Frontal cortex (tissue), 4 donors: ENCODE data around the gene PSTPIP1. TPM values are rescaled to one million over a fixed set of nuclear protein-coding genes. Genes with fewer than 3 reads are reported as not detected.

Experiments used
- DNase-seq, 2 donors: peaks; one replicate each; pipeline ENCODE4 v3.0.0; 2012; ENCODE audit warnings: low spot score in 2 of 2
- FAIRE-seq: peaks from 2 replicates; lab custom pipeline; 2012; peaks lifted over from hg19 to GRCh38; lab: Jason Lieb, UNC
- total RNA-seq: library from RNA; depleted of rRNA; stranded (reverse); fragments of >200 nt; gene quantifications from one replicate; pipeline ENCODE4 v1.2.3, GENCODE V29; 2014
- donor health status: control.
- donor health status: control.
- donor health status: control.

The PSTPIP1 gene
- total RNA-seq, 1 donor from 2014 or later: 0.41 TPM

GRCh38 chr15:77060546-77060945, 65.6 kb downstream of the PSTPIP1 start:
- FAIRE-seq (no peak), DNase-seq (no peak)

- FAIRE-seq (no peak), DNase-seq (no peak)
Observed at GRCh38 chr15:77063249-77063648, 68.3 kb downstream of the PSTPIP1 start.

- no peak for FAIRE-seq
Observed at GRCh38 chr15:77064063-77064462, 69.1 kb downstream of the PSTPIP1 start.

GRCh38 chr15:77064539-77065308, 69.8 kb downstream of the PSTPIP1 start:
- FAIRE-seq (no peak), DNase-seq (no peak)

More at GRCh38 chr15:77064063-77064462, 69.1 kb downstream of the PSTPIP1 start:
- no peak for DNase-seq

- no peak for FAIRE-seq
- DNase-seq: no peak
Observed at GRCh38 chr15:77066971-77067690, 72.2 kb downstream of the PSTPIP1 start.

GRCh38 chr15:77067691-77068367, 72.9 kb downstream of the PSTPIP1 start:
- DNase-seq (no peak), FAIRE-seq (no peak)

- DNase-seq (no peak), FAIRE-seq (no peak)
Observed at GRCh38 chr15:77068633-77069032, 73.7 kb downstream of the PSTPIP1 start.

DNA sequence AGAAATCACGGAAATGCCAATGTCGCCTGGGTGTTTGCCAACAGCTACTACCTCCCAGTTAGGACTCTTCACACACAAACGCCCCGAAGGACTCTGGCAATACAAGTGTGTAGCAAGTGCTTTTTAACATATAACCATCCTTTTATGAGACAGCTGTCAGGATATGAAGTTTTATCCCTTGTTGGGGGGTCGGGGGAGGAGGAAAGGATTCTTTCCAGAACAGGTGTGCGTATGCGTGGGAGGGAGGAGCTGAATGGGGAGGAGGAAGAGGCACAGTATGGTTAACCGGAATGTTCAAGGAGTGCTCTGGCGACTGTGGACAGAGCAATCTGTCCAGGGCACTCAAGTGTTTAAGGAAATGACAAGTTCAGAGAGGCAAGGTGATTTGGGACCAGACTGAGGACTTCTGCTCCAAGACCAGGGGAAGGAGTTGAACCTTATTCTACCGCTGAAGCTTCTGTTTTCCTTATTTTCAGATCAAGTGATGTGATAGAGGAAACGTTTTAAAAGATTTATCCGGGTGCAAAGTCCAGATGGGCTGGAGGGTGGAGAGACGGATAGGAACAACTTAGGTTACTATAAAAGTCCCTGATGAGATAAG, 74.7 kb downstream of the PSTPIP1 start:
- FAIRE-seq: no peak
- no peak for DNase-seq

- FAIRE-seq: no peak
- DNase-seq: no peak
Observed at GRCh38 chr15:77070180-77070494, 75.2 kb downstream of the PSTPIP1 start.

DNA sequence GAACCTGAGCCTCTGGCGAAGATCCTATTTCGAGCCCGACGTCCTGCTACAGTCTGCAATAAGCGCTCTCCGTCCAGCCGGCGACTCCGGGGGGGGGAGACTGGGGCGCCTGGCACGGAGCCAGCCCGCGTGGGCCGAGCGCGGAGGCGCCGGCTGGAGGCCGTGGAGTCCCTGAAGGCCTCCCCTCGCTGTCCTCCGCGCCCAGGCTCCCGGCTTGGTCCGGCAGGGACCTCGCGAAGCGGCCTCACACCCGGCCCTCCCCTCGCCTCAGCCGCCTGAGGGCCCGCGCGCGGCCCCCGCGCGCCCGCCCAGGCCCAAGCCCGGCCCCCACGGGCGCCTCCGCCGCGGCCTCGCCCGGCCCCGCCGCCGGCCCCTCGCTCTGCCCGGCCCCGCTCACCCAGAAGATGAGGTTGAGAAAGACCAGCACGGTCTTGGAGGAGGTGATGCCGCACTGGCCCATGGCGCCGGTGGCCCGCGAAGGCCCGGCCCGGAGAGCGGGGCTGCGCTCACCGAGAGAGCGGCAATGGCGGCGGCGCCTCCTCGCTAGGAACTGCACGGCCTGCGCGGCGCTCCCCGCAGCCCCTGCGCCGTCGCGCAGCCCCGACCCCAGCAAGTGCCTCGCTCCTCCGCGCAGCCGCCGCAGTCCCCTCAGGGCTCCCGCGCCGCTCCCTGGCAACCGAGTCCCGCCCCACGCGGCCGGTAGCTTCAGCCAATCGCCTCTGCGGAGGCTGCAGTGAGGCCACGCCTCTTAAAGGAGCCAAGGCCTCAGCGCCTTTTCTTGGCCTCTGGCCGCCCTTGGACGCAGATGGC, 75.8 kb downstream of the PSTPIP1 start, which contains the start of gene TSPAN3:
TSS of gene TSPAN3 (minus strand) at position 615 of the 810 bp plus-strand sequence. CDS start at position 460, 155 bp downstream.
- DNase-seq: peak; percentile 89 to 91
- FAIRE-seq: no peak

GRCh38 chr15:77071305-77072223, 76.6 kb downstream of the PSTPIP1 start:
- no peak for FAIRE-seq

GRCh38 chr15:77074350-77074749, 79.4 kb downstream of the PSTPIP1 start:
- FAIRE-seq: no peak
- DNase-seq: no peak

More at GRCh38 chr15:77071305-77072223, 76.6 kb downstream of the PSTPIP1 start:
- DNase-seq: no peak

GRCh38 chr15:77075528-77075927, 80.6 kb downstream of the PSTPIP1 start:
- DNase-seq (no peak), FAIRE-seq (no peak)

DNA sequence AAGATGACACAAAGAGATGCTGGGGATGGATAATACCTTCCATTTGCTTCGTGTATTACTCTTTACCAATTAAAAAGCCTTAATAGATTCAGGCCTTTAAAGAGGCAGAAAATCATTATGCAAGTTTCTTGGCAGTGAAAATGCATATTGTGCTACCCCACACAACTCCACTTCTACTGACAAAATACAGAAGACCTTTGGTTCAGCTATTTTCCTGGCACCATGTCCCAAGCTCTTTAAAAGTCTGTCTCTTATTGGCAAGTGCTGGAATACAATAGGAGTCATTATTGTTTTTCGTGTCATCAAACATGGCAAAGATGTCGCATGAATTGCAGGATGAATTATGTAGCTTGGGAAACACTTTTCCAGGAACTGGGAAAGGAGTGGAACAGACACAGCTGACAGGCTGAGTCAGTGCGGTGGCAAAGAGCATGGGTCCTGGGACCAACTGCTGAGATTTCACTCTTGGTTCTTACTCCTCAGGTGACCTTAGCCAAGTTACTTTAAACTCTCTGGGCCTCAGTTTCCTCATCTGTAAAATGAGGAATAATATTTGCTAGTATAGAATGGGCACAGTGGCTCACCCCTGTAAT, 81.5 kb downstream of the PSTPIP1 start:
- no peak for DNase-seq
- no peak for FAIRE-seq

GRCh38 chr15:77081971-77082370, 87.0 kb downstream of the PSTPIP1 start:
- DNase-seq (no peak), FAIRE-seq (no peak)

- DNase-seq (peak; percentile 31 to 83), FAIRE-seq (no peak)
Observed at GRCh38 chr15:77083381-77084160, 88.6 kb downstream of the PSTPIP1 start.

- no peak for DNase-seq
- FAIRE-seq: no peak
Observed at GRCh38 chr15:77084436-77084835, 89.5 kb downstream of the PSTPIP1 start.
